Measurements from ENCODE around the gene THADA. TPM values are rescaled to one million over a fixed set of nuclear protein-coding genes. Genes with fewer than 3 reads are reported as not detected.
A peak's percentile ranks its signal among the peaks of the same experiment; 100 is the strongest.
"Not testable (repeated sequence)": the region's sequence is repeated elsewhere in the genome, so short reads cannot be mapped to it uniquely, and the experiment has no call there.

THADA gene
- polyA plus RNA-seq, 1 donor, result 13.2 TPM

- H3K9me3 ChIP-seq (ENCODE audit: control insufficient read depth, low read depth, low read length); H3K27ac ChIP-seq (ENCODE audit: low read length); DNase-seq; H3K4me3 ChIP-seq (ENCODE audit: low read length); H3K36me3 ChIP-seq (ENCODE audit: control insufficient read depth, insufficient read depth, low read length); H3K27me3 ChIP-seq (ENCODE audit: control insufficient read depth, insufficient read depth, low read length); H3K4me1 ChIP-seq (ENCODE audit: control insufficient read depth, insufficient read depth, low read length): not testable (repeated sequence)
- WGBS (ENCODE audit: insufficient coverage, low lambda C conversion rate), result no CpG with 5 or more reads among the region's 1 CpG
Measured at GRCh38 chr2:43600596-43600995, 4.8 kb upstream of the THADA start.

- Histone ChIP-seq H3K27ac (ENCODE audit: low read length) (no peak overlapping the region), H3K4me1 (ENCODE audit: control insufficient read depth, insufficient read depth, low read length) (peaks cover 7% of the 10 kb centered on the region), H3K36me3 (ENCODE audit: control insufficient read depth, insufficient read depth, low read length) (peaks cover 3% of the 10 kb centered on the region), H3K9me3 (ENCODE audit: control insufficient read depth, low read depth, low read length) (no peaks in the 10 kb centered on the region), H3K4me3 (ENCODE audit: low read length) (peak overlapping the region; percentile 69), H3K27me3 (ENCODE audit: control insufficient read depth, insufficient read depth, low read length) (no peaks in the 10 kb centered on the region)
- 100% methylated on average over 3 of the region's 3 CpGs for WGBS (ENCODE audit: insufficient coverage, low lambda C conversion rate)
- no peak for DNase-seq
Measured at GRCh38 chr2:43594875-43595274, 963 bp downstream of the THADA start.

GRCh38 chr2:43593254-43593653, 2.6 kb downstream of the THADA start:
- no CpG with 5 or more reads among the region's 3 CpGs for WGBS (ENCODE audit: insufficient coverage, low lambda C conversion rate)
- Histone ChIP-seq H3K27ac (ENCODE audit: low read length) (no peak overlapping the region), H3K4me1 (ENCODE audit: control insufficient read depth, insufficient read depth, low read length) (peaks cover 7% of the 10 kb centered on the region), H3K4me3 (ENCODE audit: low read length) (no peak overlapping the region), H3K27me3 (ENCODE audit: control insufficient read depth, insufficient read depth, low read length) (no peaks in the 10 kb centered on the region), H3K36me3 (ENCODE audit: control insufficient read depth, insufficient read depth, low read length) (peaks cover 5% of the 10 kb centered on the region), H3K9me3 (ENCODE audit: control insufficient read depth, low read depth, low read length) (no peaks in the 10 kb centered on the region)
- DNase-seq, result no peak

GRCh38 chr2:43592443-43592842, 3.4 kb downstream of the THADA start:
- H3K9me3 ChIP-seq (ENCODE audit: control insufficient read depth, low read depth, low read length), result no peaks in the 10 kb centered on the region
- no peak overlapping the region for H3K4me3 ChIP-seq (ENCODE audit: low read length)
- peaks cover 7% of the 10 kb centered on the region for H3K4me1 ChIP-seq (ENCODE audit: control insufficient read depth, insufficient read depth, low read length)
- H3K36me3 ChIP-seq (ENCODE audit: control insufficient read depth, insufficient read depth, low read length), result peaks cover 7% of the 10 kb centered on the region
- no peaks in the 10 kb centered on the region for H3K27me3 ChIP-seq (ENCODE audit: control insufficient read depth, insufficient read depth, low read length)
- DNase-seq, result no peak
- no peak overlapping the region for H3K27ac ChIP-seq (ENCODE audit: low read length)

GRCh38 chr2:43585708-43586107, 10.1 kb downstream of the THADA start:
- Histone ChIP-seq H3K27ac (ENCODE audit: low read length) (no peak overlapping the region), H3K4me3 (ENCODE audit: low read length) (no peak overlapping the region), H3K4me1 (ENCODE audit: control insufficient read depth, insufficient read depth, low read length) (no peaks in the 10 kb centered on the region), H3K9me3 (ENCODE audit: control insufficient read depth, low read depth, low read length) (no peaks in the 10 kb centered on the region), H3K36me3 (ENCODE audit: control insufficient read depth, insufficient read depth, low read length) (peaks cover 38% of the 10 kb centered on the region), H3K27me3 (ENCODE audit: control insufficient read depth, insufficient read depth, low read length) (no peaks in the 10 kb centered on the region)
- no CpG with 5 or more reads among the region's 3 CpGs for WGBS (ENCODE audit: insufficient coverage, low lambda C conversion rate)
- no peak for DNase-seq

- Histone ChIP-seq H3K27me3 (ENCODE audit: control insufficient read depth, insufficient read depth, low read length) (no peaks in the 10 kb centered on the region), H3K27ac (ENCODE audit: low read length) (no peak overlapping the region), H3K36me3 (ENCODE audit: control insufficient read depth, insufficient read depth, low read length) (peaks cover 49% of the 10 kb centered on the region), H3K4me3 (ENCODE audit: low read length) (no peak overlapping the region), H3K4me1 (ENCODE audit: control insufficient read depth, insufficient read depth, low read length) (no peaks in the 10 kb centered on the region), H3K9me3 (ENCODE audit: control insufficient read depth, low read depth, low read length) (no peaks in the 10 kb centered on the region)
- no peak for DNase-seq
- WGBS (ENCODE audit: insufficient coverage, low lambda C conversion rate), result 100% methylated on average over 1 of the region's 5 CpGs
Measured at GRCh38 chr2:43579275-43579981, 16.4 kb downstream of the THADA start.

GRCh38 chr2:43576981-43577892, 18.6 kb downstream of the THADA start:
- no peaks in the 10 kb centered on the region for H3K4me1 ChIP-seq (ENCODE audit: control insufficient read depth, insufficient read depth, low read length)

GRCh38 chr2:43572244-43572643, 23.6 kb downstream of the THADA start:
- no peaks in the 10 kb centered on the region for H3K9me3 ChIP-seq (ENCODE audit: control insufficient read depth, low read depth, low read length)
- no peak overlapping the region for H3K27ac ChIP-seq (ENCODE audit: low read length)
- DNase-seq, result no peak
- H3K4me1 ChIP-seq (ENCODE audit: control insufficient read depth, insufficient read depth, low read length), result no peaks in the 10 kb centered on the region
- H3K36me3 ChIP-seq (ENCODE audit: control insufficient read depth, insufficient read depth, low read length), result peaks cover 50% of the 10 kb centered on the region
- no CpG with 5 or more reads among the region's 1 CpG for WGBS (ENCODE audit: insufficient coverage, low lambda C conversion rate)
- H3K27me3 ChIP-seq (ENCODE audit: control insufficient read depth, insufficient read depth, low read length), result no peaks in the 10 kb centered on the region
- no peak overlapping the region for H3K4me3 ChIP-seq (ENCODE audit: low read length)

More at GRCh38 chr2:43576981-43577892, 18.6 kb downstream of the THADA start:
- Histone ChIP-seq H3K27ac (ENCODE audit: low read length) (no peak overlapping the region), H3K9me3 (ENCODE audit: control insufficient read depth, low read depth, low read length) (no peaks in the 10 kb centered on the region), H3K4me3 (ENCODE audit: low read length) (no peak overlapping the region), H3K36me3 (ENCODE audit: control insufficient read depth, insufficient read depth, low read length) (peaks cover 46% of the 10 kb centered on the region), H3K27me3 (ENCODE audit: control insufficient read depth, insufficient read depth, low read length) (no peaks in the 10 kb centered on the region)
- DNase-seq, result peak; percentile 31 to 32
- WGBS (ENCODE audit: insufficient coverage, low lambda C conversion rate), result no CpG with 5 or more reads among the region's 8 CpGs

- H3K27me3 ChIP-seq (ENCODE audit: control insufficient read depth, insufficient read depth, low read length), result no peaks in the 10 kb centered on the region
- WGBS (ENCODE audit: insufficient coverage, low lambda C conversion rate), result no CpG with 5 or more reads among the region's 3 CpGs
- H3K36me3 ChIP-seq (ENCODE audit: control insufficient read depth, insufficient read depth, low read length), result peaks cover 42% of the 10 kb centered on the region
- H3K9me3 ChIP-seq (ENCODE audit: control insufficient read depth, low read depth, low read length), result no peaks in the 10 kb centered on the region
- no peak overlapping the region for H3K27ac ChIP-seq (ENCODE audit: low read length)
- no peaks in the 10 kb centered on the region for H3K4me1 ChIP-seq (ENCODE audit: control insufficient read depth, insufficient read depth, low read length)
- DNase-seq, result no peak
- no peak overlapping the region for H3K4me3 ChIP-seq (ENCODE audit: low read length)
Measured at GRCh38 chr2:43569921-43570320, 25.9 kb downstream of the THADA start.

GRCh38 chr2:43568228-43568627, 27.6 kb downstream of the THADA start:
- DNase-seq, result no peak
- Histone ChIP-seq H3K9me3 (ENCODE audit: control insufficient read depth, low read depth, low read length) (no peaks in the 10 kb centered on the region), H3K36me3 (ENCODE audit: control insufficient read depth, insufficient read depth, low read length) (peaks cover 36% of the 10 kb centered on the region), H3K4me3 (ENCODE audit: low read length) (no peak overlapping the region), H3K4me1 (ENCODE audit: control insufficient read depth, insufficient read depth, low read length) (no peaks in the 10 kb centered on the region), H3K27me3 (ENCODE audit: control insufficient read depth, insufficient read depth, low read length) (no peaks in the 10 kb centered on the region), H3K27ac (ENCODE audit: low read length) (no peak overlapping the region)
- WGBS (ENCODE audit: insufficient coverage, low lambda C conversion rate), result no CpG with 5 or more reads among the region's 1 CpG

GRCh38 chr2:43566461-43566729, 29.4 kb downstream of the THADA start:
- H3K4me3 ChIP-seq (ENCODE audit: low read length), result no peak overlapping the region
- H3K27me3 ChIP-seq (ENCODE audit: control insufficient read depth, insufficient read depth, low read length), result no peaks in the 10 kb centered on the region
- H3K4me1 ChIP-seq (ENCODE audit: control insufficient read depth, insufficient read depth, low read length), result no peaks in the 10 kb centered on the region
- H3K9me3 ChIP-seq (ENCODE audit: control insufficient read depth, low read depth, low read length), result no peaks in the 10 kb centered on the region
- H3K36me3 ChIP-seq (ENCODE audit: control insufficient read depth, insufficient read depth, low read length), result peaks cover 23% of the 10 kb centered on the region
- DNase-seq, result no peak
- no peak overlapping the region for H3K27ac ChIP-seq (ENCODE audit: low read length)

Measured in large intestine (tissue), 3 donors.